HEK293T (cell line): Measurements from ENCODE around the gene RNF123.

Source experiments
- ARNT ChIP-seq: fragments of 450-650 bp; IDR thresholded peaks from 2 replicates; pipeline ENCODE4 v1.6.1; 2017; ENCODE audit warnings: mild to moderate bottlenecking
- BHLHE40 ChIP-seq: fragments of 450-650 bp; IDR thresholded peaks from 2 replicates; pipeline ENCODE4 v1.6.1; 2016; ENCODE audit warnings: mild to moderate bottlenecking, moderate library complexity, borderline replicate concordance
- ELF4 ChIP-seq: fragments of 450-650 bp; IDR thresholded peaks from 2 replicates; pipeline ENCODE4 v1.6.1; 2017; ENCODE audit warnings: antibody characterized with exemption
- FOXA1 ChIP-seq: fragments of 450-650 bp; IDR thresholded peaks from 2 replicates; pipeline ENCODE4 v1.6.1; 2016; ENCODE audit warnings: mild to moderate bottlenecking
- FOXK2 ChIP-seq: fragments of 450-650 bp; IDR thresholded peaks from 2 replicates; pipeline ENCODE4 v1.6.1; 2016; ENCODE audit warnings: mild to moderate bottlenecking
- FOXM1 ChIP-seq: fragments of 450-650 bp; IDR thresholded peaks from 2 replicates; pipeline ENCODE4 v1.6.1; 2017; ENCODE audit warnings: mild to moderate bottlenecking, borderline replicate concordance
- NFRKB ChIP-seq: fragments of 450-650 bp; IDR thresholded peaks from 2 replicates; pipeline ENCODE4 v1.6.1; 2016; ENCODE audit warnings: mild to moderate bottlenecking, moderate library complexity
- SP1 ChIP-seq: fragments of 450-650 bp; IDR thresholded peaks from 2 replicates; pipeline ENCODE4 v1.6.1; 2017
- SUZ12 ChIP-seq: fragments of 450-650 bp; IDR thresholded peaks from 2 replicates; pipeline ENCODE4 v1.6.1; 2016; ENCODE audit warnings: mild to moderate bottlenecking
- ZNF384 ChIP-seq: fragments of 450-650 bp; IDR thresholded peaks from 2 replicates; pipeline ENCODE4 v1.6.1; 2016

DNA sequence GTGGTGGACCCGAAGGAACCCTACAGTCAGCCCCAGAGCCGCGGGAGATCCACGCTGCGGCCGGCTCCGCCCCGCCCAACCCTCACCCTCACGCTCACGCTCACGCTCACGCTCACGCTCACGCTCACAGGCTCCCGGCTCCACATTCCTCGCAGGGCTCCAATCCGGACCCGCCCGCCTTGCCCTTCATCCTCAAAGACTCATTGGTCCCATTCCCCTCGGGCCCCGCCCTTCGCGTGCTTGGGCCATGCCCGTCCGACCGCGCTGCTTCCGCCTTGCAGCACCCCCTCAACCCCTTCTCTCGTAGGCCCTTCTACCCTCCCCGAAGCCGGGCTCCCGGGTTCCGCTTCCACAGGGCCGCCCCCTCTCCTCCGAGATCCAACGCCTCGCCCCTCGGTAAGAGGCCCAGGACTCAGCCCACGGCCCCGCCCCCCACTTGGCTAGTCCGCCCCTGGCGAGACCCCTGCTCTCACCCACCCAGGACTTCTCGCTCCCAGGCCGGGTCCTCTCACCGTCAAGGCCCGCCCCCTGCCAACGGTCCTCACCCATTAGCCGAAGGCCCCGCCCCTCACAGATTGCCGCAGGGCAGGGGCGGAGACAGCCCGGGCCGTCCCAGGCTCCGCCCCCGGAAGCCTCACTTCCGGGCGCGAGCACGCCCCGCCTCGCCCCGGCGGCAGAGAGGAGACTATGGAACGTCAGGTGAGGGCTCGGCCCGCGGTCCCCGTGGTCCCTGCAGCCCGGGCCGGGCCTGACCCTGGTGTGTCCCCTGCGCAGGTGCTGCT is 15.5 kb upstream of the RNF123 start, which contains the start of gene APEH:
- TF ChIP-seq NFRKB (no peak), FOXM1 (no peak), ZNF384 (no peak), SP1 (no peak), ELF4 (peak; percentile 56), FOXK2 (no peak), ARNT (no peak), FOXA1 (no peak), BHLHE40 (no peak), SUZ12 (no peak)
